HepG2 (cell line): ENCODE results near the gene SHISA9. TPM values are rescaled to one million over a fixed set of nuclear protein-coding genes. Genes with fewer than 3 reads are reported as not detected.

Experiments used
- EP300 ChIP-seq, 3 experiments: sonication (generic) in 1 of 3; formaldehyde crosslinking in 1 of 3; IDR thresholded peaks; 2 replicates each; pipeline versions ENCODE4 v1.5.1 to v1.6.1; 2011 to 2020; ENCODE audit warnings: low read depth in 2 of 3, low read length in 2 of 3, borderline replicate concordance in 1 of 3, improper control_type of control experiment in 1 of 3, mild to moderate bottlenecking in 1 of 3, missing genetic modification reagents in 1 of 3, moderate library complexity in 1 of 3
- HNF4G ChIP-seq, 2 experiments: sonication (generic) in 1 of 2; formaldehyde crosslinking in 1 of 2; IDR thresholded peaks; 2 replicates each; pipeline versions ENCODE4 v1.4.0 to v1.6.1; 2011 to 2020; ENCODE audit warnings: borderline replicate concordance in 2 of 2, low read depth in 2 of 2, mild to moderate bottlenecking in 2 of 2, low read length in 1 of 2, missing genetic modification reagents in 1 of 2, moderate library complexity in 1 of 2
- ISL2 ChIP-seq: sonication (generic); formaldehyde crosslinking; IDR thresholded peaks from 2 replicates; pipeline ENCODE4 v1.5.0; 2020; ENCODE audit warnings: missing genetic modification reagents
- MIER2 ChIP-seq: IDR thresholded peaks from 2 replicates; pipeline ENCODE4 v1.6.1; 2016; ENCODE audit warnings: missing biosample characterization, missing genetic modification reagents
- TBX3 ChIP-seq: fragments of 450-650 bp; IDR thresholded peaks from 2 replicates; pipeline ENCODE4 v1.6.1; 2017; ENCODE audit warnings: antibody characterized with exemption, mild to moderate bottlenecking, inconsistent platforms, borderline replicate concordance
- TEAD2 ChIP-seq: sonication (generic); formaldehyde crosslinking; IDR thresholded peaks from 2 replicates; pipeline ENCODE4 v1.9.0; 2021; ENCODE audit warnings: missing genetic modification reagents
- ZNF576 ChIP-seq: sonication (generic); formaldehyde crosslinking; IDR thresholded peaks from 2 replicates; pipeline ENCODE4 v1.4.0; 2020; ENCODE audit warnings: mild to moderate bottlenecking, missing genetic modification reagents
- ZNF598 ChIP-seq: sonication (generic); formaldehyde crosslinking; IDR thresholded peaks from 2 replicates; pipeline ENCODE4 v1.5.1; 2020; ENCODE audit warnings: mild to moderate bottlenecking, missing genetic modification reagents, borderline replicate concordance
- ZNF609 ChIP-seq: sonication (generic); formaldehyde crosslinking; IDR thresholded peaks from 2 replicates; pipeline ENCODE4 v1.4.0; 2020; ENCODE audit warnings: mild to moderate bottlenecking, missing genetic modification reagents, borderline replicate concordance
- ZNF816 ChIP-seq: sonication (generic); formaldehyde crosslinking; IDR thresholded peaks from 2 replicates; pipeline ENCODE4 v1.8.0; 2022; ENCODE audit warnings: missing genetic modification reagents, mild to moderate bottlenecking, borderline replicate concordance
- polyA plus RNA-seq, 8 experiments: library from polyadenylated mRNA; depleted of rRNA in 3 of 8; stranded (reverse) in 7 of 8; unstranded in 1 of 8; fragments of >200 nt; fragmentation: Illumina TruSeq in 4 of 8; extraction: Trizol in 4 of 8; gene quantifications; 2 replicates each; pipeline versions ENCODE4 v1.2.1 to v1.2.3, GENCODE V29; 2011 to 2016; ENCODE audit warnings: low read depth in 4 of 8, missing spikeins in 1 of 8, mixed read lengths in 1 of 8; ENCODE audit not compliant: insufficient read depth in 1 of 8
- total RNA-seq, 5 experiments: library from RNA; depleted of rRNA; stranded (reverse); fragments of >200 nt; fragmentation: Illumina TruSeq; extraction: Trizol; gene quantifications; 2 replicates each; pipeline ENCODE4 v1.2.3, GENCODE V29; 2016; ENCODE audit warnings: low read depth in 1 of 5
- TF ChIP-seq, protein P1 (sequence below): sonication (generic); formaldehyde crosslinking; IDR thresholded peaks from 2 replicates; pipeline ENCODE4 v1.4.0; 2020; ENCODE audit warnings: missing genetic modification reagents
- TF ChIP-seq, protein P2 (sequence below): sonication (generic); formaldehyde crosslinking; IDR thresholded peaks from 2 replicates; pipeline ENCODE4 v1.4.0; 2020; ENCODE audit warnings: missing genetic modification reagents, borderline replicate concordance

SHISA9 gene
- total and polyA plus RNA-seq, 2 of the 13 experiments (the other 11 are each of a cell fraction or from before 2014, with no cell fraction given), result 0.01 TPM; not detected in 1

GRCh38 chr16:13245713-13246377, 344.4 kb downstream of the SHISA9 start (continued):
- TF ChIP-seq EP300 (IDR thresholded peaks at IDR 0.05; ENCODE audit: low read depth in 2 of 2, low read length in 2 of 2) (peak in 1 of 2 experiments; percentile 92; a peak in 2 of 4 replicates), EP300 (CRISPR knock-in tag; IDR thresholded peaks at IDR 0.05; ENCODE audit: borderline replicate concordance) (peak; percentile 32; the same call in 1 of the 2 replicates), ZNF816 (CRISPR knock-in tag) (peak; percentile 90; the same call in 1 of the 2 replicates), ZNF609 (CRISPR knock-in tag) (peak; percentile 70; the same call in 1 of the 2 replicates), MIER2 (CRISPR knock-in tag) (peak; percentile 64; the same call in 1 of the 2 replicates), ZNF598 (CRISPR knock-in tag) (no peak), HNF4G (IDR thresholded peaks at IDR 0.05; ENCODE audit: borderline replicate concordance, low read depth, low read length) (peak; percentile 93), HNF4G (CRISPR knock-in tag; IDR thresholded peaks at IDR 0.05; ENCODE audit: borderline replicate concordance, low read depth) (peak; percentile 85; the same call in 1 of the 2 replicates), ISL2 (CRISPR knock-in tag) (peak; percentile 80), ZNF576 (CRISPR knock-in tag) (no peak), TEAD2 (no peak), TBX3 (peak; percentile 68; the same call in 1 of the 2 replicates)
- TF ChIP-seq, protein P1, sequence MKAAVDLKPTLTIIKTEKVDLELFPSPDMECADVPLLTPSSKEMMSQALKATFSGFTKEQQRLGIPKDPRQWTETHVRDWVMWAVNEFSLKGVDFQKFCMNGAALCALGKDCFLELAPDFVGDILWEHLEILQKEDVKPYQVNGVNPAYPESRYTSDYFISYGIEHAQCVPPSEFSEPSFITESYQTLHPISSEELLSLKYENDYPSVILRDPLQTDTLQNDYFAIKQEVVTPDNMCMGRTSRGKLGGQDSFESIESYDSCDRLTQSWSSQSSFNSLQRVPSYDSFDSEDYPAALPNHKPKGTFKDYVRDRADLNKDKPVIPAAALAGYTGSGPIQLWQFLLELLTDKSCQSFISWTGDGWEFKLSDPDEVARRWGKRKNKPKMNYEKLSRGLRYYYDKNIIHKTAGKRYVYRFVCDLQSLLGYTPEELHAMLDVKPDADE (CRISPR knock-in tag), result no peak
- TF ChIP-seq, protein P2, sequence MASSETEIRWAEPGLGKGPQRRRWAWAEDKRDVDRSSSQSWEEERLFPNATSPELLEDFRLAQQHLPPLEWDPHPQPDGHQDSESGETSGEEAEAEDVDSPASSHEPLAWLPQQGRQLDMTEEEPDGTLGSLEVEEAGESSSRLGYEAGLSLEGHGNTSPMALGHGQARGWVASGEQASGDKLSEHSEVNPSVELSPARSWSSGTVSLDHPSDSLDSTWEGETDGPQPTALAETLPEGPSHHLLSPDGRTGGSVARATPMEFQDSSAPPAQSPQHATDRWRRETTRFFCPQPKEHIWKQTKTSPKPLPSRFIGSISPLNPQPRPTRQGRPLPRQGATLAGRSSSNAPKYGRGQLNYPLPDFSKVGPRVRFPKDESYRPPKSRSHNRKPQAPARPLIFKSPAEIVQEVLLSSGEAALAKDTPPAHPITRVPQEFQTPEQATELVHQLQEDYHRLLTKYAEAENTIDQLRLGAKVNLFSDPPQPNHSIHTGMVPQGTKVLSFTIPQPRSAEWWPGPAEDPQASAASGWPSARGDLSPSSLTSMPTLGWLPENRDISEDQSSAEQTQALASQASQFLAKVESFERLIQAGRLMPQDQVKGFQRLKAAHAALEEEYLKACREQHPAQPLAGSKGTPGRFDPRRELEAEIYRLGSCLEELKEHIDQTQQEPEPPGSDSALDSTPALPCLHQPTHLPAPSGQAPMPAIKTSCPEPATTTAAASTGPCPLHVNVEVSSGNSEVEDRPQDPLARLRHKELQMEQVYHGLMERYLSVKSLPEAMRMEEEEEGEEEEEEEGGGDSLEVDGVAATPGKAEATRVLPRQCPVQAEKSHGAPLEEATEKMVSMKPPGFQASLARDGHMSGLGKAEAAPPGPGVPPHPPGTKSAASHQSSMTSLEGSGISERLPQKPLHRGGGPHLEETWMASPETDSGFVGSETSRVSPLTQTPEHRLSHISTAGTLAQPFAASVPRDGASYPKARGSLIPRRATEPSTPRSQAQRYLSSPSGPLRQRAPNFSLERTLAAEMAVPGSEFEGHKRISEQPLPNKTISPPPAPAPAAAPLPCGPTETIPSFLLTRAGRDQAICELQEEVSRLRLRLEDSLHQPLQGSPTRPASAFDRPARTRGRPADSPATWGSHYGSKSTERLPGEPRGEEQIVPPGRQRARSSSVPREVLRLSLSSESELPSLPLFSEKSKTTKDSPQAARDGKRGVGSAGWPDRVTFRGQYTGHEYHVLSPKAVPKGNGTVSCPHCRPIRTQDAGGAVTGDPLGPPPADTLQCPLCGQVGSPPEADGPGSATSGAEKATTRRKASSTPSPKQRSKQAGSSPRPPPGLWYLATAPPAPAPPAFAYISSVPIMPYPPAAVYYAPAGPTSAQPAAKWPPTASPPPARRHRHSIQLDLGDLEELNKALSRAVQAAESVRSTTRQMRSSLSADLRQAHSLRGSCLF (CRISPR knock-in tag), result no peak
